ENCODE data around the gene SLCO2B1.
"Not testable (repeated sequence)": the region's sequence is repeated elsewhere in the genome, so short reads cannot be mapped to it uniquely, and the experiment has no call there.

Gene SLCO2B1, protein sequence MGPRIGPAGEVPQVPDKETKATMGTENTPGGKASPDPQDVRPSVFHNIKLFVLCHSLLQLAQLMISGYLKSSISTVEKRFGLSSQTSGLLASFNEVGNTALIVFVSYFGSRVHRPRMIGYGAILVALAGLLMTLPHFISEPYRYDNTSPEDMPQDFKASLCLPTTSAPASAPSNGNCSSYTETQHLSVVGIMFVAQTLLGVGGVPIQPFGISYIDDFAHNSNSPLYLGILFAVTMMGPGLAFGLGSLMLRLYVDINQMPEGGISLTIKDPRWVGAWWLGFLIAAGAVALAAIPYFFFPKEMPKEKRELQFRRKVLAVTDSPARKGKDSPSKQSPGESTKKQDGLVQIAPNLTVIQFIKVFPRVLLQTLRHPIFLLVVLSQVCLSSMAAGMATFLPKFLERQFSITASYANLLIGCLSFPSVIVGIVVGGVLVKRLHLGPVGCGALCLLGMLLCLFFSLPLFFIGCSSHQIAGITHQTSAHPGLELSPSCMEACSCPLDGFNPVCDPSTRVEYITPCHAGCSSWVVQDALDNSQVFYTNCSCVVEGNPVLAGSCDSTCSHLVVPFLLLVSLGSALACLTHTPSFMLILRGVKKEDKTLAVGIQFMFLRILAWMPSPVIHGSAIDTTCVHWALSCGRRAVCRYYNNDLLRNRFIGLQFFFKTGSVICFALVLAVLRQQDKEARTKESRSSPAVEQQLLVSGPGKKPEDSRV

GRCh38 chr11:75150879-75151278 lies at the start of gene SLCO2B1:
SLCO2B1 (plus strand) TSS chr11:75151107; CDS start chr11:75151382, 275 bp downstream.
- no peak for DNase-seq (ENCODE audit: low read depth in 2 of 2)

DNA sequence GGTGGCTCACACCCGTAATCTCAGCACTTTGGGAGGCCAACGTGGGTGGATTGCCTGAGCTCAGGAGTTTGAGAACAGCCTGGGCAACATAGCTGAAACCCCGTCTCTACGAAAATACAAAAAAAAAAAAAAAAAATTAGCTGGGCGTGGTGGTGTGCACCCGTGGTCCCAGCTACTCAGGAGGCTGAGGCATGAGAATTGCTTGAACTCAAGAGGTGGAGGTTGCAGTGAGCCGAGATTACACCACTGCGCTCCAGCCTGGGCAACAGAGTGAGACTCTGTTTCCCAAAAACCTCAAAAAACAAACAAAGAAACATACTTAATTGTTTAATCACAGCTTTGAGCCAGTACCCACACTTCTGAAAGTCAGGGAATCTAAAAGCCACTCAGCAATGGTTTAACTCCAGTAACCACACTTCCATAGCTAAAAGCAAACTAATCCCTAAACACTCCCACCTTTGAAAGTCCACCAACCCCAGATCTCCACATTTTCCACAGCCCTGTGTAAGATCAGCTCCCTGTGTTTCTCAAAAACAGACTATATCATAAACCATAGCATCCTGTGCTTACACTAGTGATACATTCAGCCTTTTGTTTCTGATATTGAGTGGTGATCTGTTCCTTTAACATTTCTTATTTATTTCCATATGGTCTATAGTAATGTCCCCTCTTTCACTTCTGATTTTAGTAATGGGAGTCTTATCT lies 49.3 kb upstream of the SLCO2B1 start:
- DNase-seq (ENCODE audit: low read depth in 2 of 2) = no peak

DNA sequence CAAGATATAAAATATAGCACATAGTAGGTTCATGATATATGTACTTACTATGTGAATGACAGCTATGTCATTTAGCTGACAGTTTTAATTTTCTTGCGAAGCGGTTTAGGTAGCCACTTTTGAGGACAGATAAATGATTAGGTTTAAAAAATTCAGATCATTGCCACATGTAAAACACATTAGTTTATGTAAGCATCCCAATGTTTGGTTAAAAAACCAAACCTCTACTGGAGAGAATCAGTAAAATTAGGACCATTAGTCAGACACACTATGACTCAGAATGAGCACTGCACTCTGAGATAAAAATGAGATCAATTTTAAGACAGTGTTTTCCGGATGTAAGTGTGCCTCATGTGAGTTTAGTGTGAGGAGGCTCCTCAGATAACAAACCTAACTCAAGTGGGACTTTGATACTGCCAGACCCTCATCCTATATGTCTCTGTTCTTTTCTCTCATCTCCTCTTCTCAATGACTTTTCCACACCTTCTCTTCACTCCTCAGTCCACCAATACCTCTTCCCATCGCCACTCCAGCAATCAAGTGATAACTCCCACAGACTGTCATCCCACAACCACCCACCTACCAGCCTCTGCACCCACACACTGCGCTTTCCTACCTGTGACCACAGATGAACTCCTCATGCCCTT lies 47.4 kb upstream of the SLCO2B1 start:
- DNase-seq (ENCODE audit: low read depth in 2 of 2) = no peak

DNA sequence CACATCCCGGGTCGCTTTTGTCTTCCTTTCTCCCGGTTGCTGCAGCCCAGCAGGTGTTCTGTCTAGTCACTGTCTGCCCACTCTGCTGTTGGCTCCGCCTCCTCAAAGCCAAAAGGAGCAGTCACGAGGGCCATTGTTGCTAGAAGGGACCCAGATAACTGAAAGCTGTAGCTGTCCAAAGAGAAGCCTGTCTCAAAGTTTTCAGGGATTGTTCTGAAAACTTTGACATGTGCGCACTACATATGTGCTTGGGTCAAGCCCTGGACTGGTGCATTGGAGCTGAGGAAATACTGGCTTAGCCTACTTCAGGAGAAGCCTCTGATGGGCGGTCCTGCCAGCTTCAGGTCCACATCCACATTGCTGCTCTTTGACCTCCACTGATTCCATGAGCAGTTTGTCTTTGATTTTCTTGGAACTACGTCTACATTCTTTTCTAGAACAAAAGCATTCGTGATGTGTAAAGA lies 45.4 kb upstream of the SLCO2B1 start:
- no peak for DNase-seq (ENCODE audit: low read depth in 2 of 2)

DNA sequence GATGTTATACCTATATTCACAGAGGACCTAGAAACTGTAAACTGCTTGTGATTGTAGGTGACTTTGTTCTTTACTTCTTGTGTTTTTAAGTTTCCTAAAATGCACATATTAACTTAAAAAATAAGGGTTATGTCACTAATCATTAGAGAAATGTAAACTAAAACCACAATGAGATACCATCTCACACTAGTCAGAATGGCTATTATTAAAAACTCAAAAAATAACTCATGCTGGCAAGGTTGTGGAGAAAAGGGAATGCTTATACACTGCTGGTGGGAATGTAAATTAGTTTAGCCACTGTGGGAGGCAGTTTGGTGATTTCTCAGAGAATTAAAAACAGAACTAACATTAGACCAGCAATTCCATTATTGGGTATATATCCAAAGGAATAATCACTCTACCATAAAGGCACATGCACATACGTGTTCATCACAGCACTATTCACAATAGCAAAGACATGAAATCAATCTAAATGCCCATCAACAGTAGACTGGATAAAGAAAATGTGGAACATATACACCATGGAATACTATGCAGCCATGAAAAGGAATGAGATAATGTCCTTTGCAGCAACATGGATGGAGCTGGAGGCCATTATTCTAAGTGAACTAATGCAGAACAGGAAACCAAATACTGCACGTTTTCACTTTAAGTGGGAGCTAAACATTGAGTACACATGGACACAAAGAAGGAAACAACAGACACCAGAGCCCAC lies 44.8 kb upstream of the SLCO2B1 start:
- not testable (repeated sequence) for DNase-seq (ENCODE audit: low read depth in 2 of 2)

GRCh38 chr11:75107187-75107586 lies 43.7 kb upstream of the SLCO2B1 start:
- no peak for DNase-seq (ENCODE audit: low read depth in 2 of 2)

DNA sequence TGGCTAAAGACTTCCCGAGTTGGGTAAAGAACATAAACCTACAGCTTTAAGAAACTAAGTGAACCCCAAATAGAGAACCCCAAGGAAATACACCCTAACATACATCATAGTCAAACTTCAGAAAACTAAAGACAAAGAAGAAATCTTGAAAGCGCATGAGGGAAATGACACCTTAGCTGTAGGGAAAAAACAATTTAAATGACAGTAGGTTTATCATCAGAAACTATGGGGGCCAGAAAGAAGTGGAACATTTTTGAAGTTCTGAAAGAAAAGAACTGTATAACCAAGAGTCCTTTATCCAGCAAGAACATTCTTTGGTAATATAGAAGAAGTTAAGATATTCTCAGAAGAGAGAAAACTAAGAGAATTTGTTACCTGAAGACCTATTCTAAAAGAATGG lies 38.7 kb upstream of the SLCO2B1 start:
- no peak for DNase-seq (ENCODE audit: low read depth in 2 of 2)

DNA sequence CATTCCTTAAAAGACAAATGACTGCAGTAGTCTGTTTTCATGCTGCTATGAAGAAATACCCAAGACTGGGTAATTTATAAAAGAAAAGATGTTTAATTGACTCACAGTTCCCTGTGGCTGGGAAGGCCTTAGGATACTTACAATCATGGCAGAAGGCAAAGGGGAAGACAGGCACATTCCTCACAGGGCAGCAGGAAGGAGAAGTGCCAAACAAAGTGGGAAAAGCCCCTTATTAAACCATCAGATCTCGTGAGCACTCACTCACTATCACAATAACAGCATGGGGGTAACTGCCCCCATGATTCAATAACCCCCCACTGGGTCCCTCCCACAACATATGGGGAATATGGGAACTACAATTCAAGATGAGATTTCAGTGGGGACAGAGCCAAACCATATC lies 37.9 kb upstream of the SLCO2B1 start:
- DNase-seq (ENCODE audit: low read depth in 2 of 2) = no peak

DNA sequence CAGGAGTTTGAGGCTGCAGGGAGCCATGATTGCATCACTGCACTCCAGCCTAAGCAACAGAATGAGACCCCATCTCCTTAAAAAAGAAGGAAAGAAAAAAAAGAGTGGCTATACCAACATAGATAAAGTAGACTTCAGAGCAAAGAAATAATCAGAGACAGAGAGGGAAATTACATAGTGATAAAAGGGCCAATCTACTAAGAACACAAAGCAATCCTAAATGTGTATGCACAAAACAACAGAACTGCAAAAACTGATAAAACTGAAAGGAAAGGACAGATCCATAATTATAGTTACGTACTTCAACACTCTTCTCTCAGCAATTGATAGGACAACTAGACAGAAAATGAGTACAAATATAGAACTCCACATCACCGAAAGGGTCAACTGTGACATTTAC lies 36.4 kb upstream of the SLCO2B1 start:
- no peak for DNase-seq (ENCODE audit: low read depth in 2 of 2)

- no peak for DNase-seq (ENCODE audit: low read depth in 2 of 2)
Measured at GRCh38 chr11:75118577-75118976, 32.3 kb upstream of the SLCO2B1 start.

DNA sequence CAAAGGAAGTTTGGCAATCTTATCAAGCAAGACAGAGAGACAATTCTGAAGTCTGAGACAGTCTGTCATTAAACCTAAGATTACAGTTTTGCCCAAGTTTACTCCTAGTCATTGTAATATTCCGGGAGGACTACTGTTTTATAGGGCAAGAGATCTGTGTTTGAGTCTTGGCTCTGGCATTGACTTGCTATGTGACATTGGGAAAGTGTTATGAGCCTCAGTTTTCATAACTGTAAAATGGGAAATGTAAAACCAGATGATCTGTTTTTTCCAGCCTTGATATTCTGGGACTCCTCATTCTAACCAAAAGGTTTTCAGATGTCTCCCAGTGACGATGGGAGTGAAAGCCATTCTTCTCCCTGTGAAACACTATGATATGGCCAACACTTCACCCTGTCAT lies 24.3 kb upstream of the SLCO2B1 start:
- no peak for DNase-seq (ENCODE audit: low read depth in 2 of 2)

DNA sequence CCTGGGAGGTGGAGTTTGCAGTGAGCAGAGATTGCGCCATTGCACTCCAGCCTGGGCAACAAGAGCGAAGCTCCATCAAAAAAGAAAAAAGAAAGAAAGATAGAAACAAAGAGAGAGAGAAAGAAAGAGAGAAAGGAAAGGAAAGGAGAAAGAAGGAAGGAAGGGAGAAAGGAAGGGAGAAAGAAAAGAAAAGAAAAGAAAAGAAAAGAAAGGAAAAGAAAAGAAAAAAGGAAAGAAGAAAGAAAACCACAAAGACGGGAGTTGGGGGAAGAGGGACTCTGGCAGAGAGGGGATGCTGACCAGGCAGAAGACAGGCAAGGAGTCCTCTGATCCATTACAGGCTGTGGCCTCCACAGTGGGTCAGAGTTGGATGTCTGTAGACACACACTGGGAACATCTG lies 18.8 kb upstream of the SLCO2B1 start:
- no peak for DNase-seq (ENCODE audit: low read depth in 2 of 2)

GRCh38 chr11:75133976-75134375 lies 16.9 kb upstream of the SLCO2B1 start:
- DNase-seq (ENCODE audit: low read depth in 2 of 2) = no peak

DNA sequence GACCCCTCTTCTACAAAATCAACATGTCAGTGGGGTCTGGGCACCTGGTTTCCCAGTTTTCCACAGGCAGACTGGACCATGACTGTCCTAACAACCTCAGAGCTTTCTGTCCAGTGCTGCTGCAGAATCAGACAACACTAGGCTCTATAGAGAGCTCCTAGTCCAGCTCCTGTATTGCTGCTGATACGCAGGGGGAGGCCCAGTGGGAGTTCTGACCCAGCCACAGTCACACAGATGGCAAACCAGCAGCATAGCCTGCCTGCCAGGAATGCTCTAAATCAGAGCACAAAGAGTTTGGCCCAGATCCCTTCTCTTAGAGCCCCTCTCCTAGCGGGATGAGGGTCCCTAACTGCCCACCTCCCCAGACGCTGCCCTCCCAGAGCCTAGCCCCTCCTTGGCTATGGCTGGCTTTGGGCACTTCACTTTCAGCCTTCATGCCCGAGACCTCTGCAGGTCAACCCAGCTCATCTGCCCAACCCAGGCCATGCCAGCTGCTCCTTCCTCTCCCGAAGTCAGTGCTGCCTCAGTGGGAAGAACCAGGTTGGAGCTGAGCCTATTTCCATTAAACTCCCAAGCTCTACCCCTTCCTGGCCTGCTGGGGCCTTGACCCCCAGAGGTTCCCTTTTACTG lies 15.8 kb upstream of the SLCO2B1 start:
- DNase-seq (ENCODE audit: low read depth in 2 of 2) = no peak

DNA sequence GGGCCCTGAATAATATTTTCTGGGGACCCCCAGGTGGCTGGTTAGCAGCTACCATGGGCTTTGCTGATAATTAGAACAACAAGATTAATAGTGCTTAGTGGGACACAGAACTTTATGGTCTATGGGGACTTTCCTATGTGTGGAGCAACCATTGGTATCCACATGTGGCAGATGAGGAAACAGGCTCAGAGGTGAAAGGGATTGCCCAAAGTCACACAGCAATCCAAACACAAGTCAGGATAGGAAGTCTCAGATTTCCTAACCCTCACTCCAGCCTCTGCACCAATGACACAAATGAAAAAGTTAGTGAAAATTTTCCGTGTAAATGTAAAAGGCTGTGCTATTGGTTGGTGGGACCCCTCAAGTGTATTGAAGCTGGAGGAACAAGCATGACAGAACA lies 15.3 kb upstream of the SLCO2B1 start:
- no peak for DNase-seq (ENCODE audit: low read depth in 2 of 2)

DNA sequence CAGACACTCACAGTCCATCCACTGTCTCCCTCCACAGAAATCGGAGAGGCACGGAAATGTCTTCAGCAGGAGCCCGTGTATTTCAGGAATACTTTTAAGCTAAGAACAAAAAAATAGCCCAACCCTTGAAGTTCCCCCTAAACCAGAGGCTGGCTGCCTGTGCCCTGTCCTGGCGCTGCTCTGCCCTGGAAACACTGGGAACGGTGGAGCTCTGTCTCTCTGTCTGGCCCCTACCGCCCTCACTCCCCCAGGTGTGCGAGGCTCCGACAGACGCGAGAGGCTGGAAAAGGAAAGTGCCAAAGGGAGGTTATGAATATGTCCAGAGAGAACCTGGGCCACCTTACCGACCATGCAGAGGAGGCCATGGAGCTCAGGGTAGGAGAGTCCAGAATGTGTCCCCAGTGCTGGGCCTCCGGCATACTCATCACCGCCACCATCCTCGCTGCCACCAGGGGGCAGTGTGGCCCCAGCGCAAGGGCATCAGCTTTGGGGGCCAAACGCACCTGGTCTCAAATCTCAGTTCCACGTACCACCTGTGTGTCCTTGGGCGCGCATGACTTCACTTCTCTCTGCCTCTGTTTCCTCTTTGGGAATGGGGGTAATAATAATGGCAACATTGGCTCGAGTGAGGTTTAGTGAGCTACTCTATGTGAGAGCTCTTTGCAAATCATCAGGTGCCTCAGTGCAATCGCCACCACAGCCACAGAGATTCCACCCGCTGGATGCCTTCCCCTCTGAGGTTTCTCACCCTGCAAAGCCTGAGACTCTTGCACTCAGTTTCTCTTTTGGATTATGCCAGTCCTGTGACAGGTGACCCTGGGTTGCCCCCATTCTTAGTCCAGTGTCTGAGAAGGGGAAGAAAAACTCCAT lies 10.4 kb upstream of the SLCO2B1 start:
- peak; percentile 59 to 65 for DNase-seq (ENCODE audit: low read depth in 2 of 2)

DNA sequence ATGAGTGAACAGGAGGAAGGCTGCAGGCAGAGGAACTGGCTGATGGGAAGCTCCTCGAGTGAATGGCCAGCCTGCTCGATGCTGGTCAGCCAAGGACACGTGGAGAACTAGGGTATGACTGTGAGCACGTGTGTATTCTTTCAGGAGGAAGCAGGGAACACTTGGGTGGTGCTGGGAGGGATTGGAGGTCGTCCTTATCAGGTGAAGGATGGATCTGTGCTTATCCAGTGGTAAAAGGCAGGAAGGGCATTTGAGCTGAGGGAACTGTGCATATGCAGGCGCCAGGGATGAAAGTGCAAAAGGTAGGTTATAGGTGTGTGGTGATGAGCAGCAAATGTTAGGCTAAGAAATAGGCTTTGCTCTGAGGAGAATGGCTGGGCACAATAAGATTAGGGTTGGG lies 9.7 kb upstream of the SLCO2B1 start:
- no peak for DNase-seq (ENCODE audit: low read depth in 2 of 2)

DNA sequence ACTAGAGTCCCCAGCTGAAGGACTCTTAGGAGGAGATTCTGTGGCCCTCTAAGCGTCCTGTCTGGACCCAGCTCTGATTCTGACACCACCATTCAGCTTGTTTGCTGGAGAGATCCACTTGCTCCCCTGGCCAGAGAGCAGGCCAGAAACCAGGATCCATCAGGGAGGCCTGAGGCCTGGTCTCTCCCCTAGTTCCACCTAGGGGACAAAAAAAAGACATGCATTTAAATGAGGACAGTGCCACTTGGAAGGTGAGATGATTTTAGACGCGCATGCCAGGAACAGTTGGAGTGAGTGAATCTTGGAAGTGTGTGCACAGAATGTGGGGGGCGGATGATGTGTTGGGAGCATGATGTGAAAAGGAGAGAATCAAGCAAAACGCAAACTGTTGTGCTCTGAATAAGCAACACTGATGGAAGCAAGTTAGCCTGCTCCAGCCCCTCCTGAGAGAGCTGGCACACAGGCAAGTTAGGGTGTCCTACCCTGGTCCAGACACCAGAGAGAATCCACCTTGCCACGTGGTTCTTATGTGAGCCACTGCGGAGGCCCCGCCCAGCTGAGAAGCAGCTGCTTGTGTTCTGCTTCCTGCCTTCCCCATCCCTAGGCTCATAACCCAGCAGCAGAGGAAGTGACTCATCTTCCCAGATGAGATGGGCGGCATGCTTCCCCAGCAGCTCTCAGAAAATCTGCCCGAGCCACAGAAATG lies 8.0 kb upstream of the SLCO2B1 start:
- DNase-seq (ENCODE audit: low read depth in 2 of 2) = peak; percentile 46

GRCh38 chr11:75143420-75143731 lies 7.5 kb upstream of the SLCO2B1 start:
- DNase-seq (ENCODE audit: low read depth in 2 of 2) = no peak

- no peak for DNase-seq (ENCODE audit: low read depth in 2 of 2)
Measured at GRCh38 chr11:75144716-75145014, 6.2 kb upstream of the SLCO2B1 start.

All from stimulated activated CD8-positive, alpha-beta memory T cell treated with anti-CD3 and anti-CD28 coated beads, Interleukin-2, amount 100 ng/mL, for 1 hour (primary cell).